GM18502 (cell line): ENCODE results near the gene KLHL40.

Experiments
- ATAC-seq: cut with Tn5 transposase; IDR thresholded peaks from one replicate; pipeline ENCODE4 v1.9.1; 2021; ENCODE audit warnings: mild to moderate bottlenecking; ENCODE audit not compliant: unreplicated experiment, poor library complexity

Gene KLHL40

DNA sequence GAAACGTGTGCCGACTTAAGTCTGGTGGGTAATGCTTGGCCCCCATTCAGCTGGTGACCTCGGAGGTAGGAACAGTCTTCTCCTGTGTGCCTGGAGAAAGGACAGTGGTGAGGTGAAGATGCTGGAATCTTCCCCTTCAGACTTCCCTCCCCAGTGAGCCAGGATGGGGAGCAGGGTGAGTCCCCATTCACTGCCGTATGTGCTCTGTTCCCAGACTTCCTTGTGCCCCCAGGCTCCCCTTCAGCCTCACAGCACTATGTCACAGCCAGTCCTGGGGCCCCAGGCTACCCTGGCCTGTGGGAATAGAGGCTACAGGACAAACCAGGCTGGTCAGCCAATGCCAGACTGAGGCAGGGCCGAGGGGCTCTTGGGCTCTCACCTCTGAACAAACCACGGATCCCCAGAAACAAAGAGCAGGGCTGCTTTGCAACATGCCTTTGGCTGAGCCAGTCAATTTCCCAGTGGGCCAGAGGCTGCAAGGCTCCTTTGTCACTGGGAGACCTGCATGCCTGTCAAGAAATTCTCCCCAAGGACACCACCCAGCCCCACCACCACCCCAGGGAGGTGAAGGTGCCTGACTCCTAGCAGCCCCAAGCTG is 49.0 kb downstream of the KLHL40 start:
- no peak for ATAC-seq

DNA sequence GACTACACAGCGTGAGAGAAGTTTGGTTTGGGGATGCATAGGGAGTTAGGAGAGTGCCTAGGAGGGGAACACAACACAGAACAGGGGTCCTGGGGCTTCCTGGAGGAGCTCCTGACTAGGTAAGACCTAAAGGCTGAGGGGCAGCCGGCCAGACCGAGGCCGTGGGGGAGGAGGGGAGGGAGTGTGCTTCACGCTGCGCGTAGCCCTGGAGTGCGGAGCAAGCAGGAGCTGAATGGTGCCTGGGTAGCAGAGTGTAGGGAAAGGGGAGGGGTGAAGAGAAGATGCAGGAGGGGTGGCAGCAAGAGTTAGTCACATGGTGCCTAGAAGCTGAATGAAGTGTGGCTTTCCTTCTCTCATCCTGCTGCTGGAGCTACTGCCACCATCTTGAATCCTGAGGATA is 49.7 kb downstream of the KLHL40 start:
- ATAC-seq, result no peak

DNA sequence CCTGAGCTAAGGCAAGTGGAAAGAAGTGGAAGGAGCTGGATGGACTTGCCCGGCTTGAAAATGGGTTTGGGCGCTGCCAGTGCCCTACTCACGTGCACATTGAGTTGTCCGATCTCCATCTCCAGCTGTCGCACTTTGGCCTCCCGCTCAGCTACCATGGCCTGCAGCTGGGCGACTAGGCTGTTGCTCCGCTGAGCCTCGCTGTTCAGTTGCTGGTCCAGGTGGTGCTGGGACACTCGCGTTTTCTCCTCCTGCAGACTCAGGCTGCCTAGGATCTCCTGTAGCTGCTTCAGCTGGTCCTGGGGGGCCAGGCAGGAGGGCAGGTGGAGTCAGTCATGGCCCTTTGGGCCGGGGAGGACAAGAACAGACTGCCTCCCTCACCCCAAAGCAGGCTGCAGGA is 50.3 kb downstream of the KLHL40 start:
- no peak for ATAC-seq

DNA sequence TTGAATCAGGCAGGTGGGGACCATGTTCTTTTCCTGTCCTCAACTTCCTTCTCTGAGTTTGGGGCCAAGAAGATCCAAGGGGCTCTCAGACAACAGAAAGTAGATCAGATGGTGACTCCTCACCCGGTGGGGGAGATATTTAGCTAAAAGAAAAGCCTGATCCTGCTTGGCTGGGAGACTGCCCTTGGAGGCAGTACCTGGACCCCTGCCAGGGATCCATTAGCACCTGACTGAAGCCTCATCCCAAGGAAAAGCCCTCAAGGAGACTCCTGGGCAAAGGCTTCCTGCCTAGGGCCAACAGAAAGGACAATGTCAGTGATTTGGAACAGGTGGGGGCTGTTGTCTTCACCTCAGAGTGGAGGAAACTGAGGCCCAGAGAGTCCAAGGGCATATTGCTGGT is 50.7 kb downstream of the KLHL40 start:
- no peak for ATAC-seq

DNA sequence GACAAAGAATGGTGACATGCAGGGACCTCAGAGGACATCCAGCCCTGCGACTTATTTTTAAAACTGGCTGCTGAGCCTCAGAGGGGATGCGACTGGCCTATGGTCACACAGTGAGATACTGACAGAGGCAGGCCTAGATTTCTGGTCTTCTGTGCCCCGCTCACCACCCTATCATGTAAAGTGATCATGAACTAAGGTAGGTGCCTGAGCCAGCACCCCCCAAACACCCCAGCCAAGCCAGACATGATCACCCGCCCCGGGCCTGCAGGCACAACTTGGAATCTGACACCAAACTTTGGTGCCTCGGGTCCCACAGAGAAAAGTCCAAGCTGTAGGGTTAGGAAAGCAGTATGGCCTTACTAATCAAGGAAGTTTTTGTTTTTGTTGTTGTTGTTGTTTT is 51.2 kb downstream of the KLHL40 start:
- no peak for ATAC-seq

DNA sequence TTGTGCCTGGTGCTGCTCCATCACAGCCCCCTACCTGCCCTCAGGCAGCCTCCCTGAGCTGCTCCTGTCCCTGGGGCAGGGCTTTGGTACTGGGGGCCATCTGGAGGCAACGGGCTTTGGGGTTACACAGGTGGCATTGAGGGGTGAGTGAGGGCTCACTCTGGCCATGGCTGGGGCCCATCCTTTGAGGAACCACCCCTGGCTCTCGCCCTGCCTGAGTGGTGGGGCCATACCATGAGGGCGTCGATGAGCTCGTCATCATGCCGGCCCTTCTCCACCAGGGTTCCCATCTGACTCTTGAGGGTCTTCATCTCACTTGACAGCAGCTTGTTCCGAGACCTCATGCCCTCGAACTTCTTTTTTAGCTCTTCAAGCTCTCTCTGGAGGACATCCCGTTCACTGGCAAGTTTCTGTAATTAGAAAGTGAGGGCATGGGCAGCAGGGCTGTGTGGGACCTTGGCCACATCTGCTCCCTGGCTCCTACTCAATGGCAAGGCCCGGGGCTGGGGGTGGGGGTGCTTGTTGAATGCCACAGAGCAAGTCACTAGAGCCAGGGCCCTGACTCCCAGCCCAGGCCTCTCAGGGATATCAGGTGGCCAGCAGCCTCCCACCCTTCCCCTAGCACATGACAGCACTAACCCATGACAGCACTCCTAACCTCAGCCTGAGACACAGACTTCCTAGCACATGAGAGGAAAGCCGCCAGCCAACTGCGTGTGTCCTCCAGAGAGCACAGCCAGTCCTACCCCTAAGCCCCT is 54.2 kb downstream of the KLHL40 start:
- ATAC-seq, result no peak

DNA sequence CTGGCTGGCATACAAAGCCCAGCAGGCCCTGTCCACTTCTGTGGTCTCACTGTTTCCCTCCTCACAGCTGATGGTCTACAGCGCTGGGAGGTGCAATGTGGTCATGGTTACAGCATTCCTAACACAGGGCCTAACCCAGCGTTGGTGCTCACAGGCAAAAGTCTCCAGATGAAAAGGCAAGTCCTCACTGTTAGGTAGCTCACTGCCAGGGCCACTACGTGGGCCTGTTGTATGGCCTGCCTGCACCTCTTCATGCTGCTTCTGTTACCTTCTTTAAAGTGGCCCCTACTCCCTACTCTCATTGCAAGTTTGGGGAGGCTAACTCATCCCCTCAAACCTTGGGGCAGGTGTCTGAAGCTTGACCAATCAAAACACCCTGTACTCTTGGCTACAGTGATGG is 56.5 kb downstream of the KLHL40 start:
- no peak for ATAC-seq
